GM08714 (cell line): ENCODE data around the gene PAPOLB.

Experiments used
- H3K4me3 ChIP-seq: fragments of 200-500 bp; sonication (Bioruptor generic); 2 replicates; pipeline ENCODE4 v1.5.1; 2014; ENCODE audit warnings: mild to moderate bottlenecking, low read length, inconsistent platforms
- ZNF274 ChIP-seq: IDR thresholded peaks from 2 replicates; pipeline ENCODE4 v1.6.1; 2012; ENCODE audit warnings: mild to moderate bottlenecking, low read depth, low read length

The PAPOLB gene

DNA sequence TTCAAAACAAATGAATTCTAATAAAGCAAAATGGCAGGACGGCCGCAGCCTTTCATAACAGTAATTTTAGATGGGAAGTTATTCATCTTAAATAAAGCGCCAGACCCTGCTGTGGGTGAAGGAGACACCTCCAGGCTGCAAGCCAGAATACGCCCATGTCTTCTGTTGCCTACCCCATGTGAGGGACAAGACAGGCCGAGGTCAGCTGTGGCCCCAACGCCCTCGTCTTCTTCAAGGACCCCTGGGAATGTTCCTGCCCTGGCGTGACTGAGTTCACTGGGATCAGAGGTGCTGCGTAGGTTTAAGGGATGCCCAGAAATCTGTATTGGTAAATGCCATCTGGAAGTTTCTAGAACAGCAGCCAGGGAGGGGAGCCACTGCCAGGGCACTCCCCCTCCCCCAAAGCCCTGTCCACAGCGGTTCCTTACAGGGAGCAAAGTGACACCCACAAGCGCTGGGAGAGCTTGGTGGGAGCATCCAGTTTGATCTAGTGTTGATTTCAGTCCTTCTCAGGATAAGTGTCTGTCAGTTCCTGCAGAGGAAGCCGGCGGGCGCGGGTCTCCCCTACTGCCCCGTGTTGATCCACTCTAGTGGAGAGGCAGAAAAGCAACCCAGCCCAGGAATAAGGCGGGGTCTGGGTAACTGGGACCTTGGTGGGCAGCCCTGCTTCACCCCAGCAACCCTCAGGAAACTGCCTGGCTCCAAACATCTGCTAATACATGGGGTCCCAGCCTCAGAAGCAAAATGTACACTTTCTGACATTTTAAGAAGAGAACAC lies 20.6 kb downstream of the PAPOLB start:
- no peak overlapping the region for H3K4me3 ChIP-seq
- no peak for TF ChIP-seq ZNF274

DNA sequence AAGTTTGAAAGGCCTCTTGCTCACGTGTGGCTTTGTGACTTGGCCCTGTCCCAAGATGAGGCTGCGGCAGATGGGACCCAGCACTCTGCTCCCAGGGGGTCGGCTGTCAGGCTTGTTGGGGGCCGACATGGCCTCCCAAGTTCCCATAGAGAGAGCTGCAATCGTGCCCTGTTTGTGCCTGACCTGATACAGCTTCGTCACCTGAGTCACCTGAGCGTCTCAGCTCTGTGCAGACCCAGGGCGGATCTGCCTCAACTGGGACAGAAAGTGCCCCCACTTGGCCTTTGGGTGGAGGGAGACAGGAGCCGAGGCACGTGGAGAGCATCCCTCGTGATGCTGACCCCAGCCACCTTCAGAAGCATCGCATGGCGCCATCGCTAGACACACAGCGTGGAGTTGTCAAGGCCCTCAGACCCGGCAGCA lies 21.7 kb downstream of the PAPOLB start:
- TF ChIP-seq ZNF274 = no peak
- no peak overlapping the region for H3K4me3 ChIP-seq

DNA sequence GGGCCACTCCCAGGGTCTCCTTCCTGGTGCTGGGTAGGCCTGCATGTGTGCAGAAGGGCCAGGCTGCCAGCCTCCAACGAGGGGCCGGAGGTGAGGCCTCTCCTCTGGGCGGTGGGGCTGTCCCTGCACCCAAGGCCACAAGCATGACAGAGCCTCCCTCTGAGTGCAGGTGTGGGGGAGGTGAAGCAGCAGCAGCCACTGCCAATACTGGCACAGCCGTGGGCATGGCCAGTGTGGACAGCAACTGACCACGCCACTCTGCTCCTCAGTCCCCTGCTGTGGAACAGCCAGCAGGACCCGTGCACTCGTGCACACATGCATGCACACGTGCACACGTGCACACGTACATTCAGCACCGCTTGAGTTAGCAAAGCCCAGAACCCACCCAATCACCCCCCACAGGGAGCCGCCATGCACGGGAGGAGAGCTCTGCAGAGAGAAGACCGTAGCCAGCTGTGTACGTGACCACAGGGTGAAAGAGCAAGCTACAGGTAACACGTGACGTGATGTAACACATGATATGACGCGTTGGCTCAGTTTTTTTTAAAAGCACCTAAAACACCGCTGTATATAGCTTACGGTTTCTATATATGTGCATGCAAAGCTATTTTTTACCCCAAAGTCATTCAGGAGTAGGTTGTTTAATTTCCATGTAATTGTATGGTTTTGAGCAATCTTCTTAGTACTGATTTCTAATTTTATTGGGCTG lies 23.1 kb downstream of the PAPOLB start:
- no peak for TF ChIP-seq ZNF274
- no peak overlapping the region for H3K4me3 ChIP-seq

DNA sequence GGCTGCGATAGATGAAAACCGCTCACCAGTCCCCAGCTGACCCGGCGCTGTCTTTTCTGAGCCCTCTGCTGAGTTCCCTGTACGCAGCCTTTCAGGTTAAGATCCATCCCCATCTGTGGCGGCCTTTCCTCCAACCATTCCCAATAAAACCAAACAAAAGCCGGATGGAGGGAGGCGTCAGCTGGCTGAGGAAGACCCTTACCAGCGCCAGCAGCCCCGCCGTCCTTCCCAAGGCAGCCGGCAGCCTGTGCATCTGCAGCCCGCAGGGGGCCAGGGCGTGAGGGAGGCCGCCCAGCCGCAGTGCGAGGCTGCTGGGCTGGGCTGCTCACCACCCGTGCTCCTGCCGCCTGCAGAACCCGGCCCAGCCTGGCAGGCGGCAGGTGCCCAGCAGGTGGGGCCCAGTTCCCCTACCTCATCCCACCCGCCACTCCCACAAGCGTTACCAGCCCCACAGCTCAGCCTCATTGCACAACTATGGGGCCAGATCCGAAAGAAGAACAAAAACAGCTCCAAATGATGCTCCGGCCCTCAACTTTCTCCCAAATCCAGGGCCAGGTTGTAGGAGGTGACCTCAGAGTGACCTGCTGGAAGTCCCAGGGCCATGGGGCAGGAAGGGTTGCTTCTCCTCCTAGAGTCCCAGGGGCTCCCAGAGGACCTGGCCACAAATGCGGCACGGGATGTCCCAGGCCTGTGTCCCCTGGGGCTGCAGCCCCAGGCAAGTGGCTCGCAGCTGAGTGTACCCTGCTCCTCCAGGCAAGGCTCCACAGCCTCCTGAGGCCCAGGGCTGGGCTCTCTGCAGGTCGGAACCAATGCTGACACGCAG lies 23.8 kb downstream of the PAPOLB start:
- no peak for TF ChIP-seq ZNF274
- no peak overlapping the region for H3K4me3 ChIP-seq

DNA sequence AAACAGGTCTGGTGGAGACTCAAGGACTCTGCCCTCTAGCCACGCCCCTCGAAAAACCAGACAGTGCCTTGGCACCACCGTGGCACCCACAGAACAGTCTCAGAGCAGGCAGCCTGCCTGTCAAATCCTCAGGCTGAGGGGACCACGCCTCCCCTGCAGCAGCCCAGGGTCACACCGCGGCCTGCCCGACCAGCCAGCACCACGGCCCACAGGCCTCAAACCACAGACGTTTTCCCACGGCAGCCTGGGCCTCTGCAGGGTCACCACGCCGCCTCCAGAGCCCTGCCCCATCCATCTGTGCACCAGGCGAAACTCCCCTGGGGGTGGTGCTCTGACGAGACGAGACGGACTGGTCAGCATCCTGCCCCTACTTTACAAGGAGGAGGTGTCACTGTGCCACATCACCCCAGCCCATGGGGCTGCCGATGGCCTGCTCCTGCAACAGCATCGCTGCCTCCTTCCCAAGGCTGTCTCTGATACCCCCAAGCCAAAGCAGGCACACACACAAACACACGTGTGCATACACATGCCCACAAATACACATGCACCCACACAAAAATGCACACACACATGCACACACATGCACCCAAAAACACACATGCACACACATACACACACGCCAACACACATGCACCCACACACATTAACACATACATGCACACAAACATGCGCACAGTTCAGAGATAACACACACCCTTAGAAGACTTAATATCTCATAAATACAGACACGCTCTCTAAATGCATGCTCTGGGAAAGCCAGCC lies 24.6 kb downstream of the PAPOLB start:
- H3K4me3 ChIP-seq = no peak overlapping the region
- TF ChIP-seq ZNF274 = no peak

DNA sequence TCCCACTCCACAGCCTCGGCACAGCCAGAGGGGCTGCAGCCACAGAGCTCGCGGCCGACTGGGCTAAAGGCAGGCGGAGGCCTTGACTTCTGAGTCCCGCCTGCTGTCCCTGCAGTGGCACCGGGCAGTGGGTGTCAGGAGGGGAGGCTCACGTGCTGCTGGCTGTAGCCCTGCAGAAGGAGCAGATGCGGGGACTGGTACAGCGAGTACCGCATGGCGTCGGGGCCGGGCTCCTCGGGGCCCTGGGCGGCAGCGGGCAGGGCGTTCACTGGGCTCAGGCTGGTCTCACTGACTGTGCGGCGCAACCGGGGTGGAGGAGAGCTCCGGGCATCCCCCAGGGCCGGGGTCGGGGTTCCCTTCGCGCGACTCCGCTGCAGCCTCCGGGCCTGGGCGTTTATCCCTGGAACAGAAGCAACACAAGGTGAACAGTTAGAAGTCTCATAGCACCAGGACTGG lies 25.6 kb downstream of the PAPOLB start:
- TF ChIP-seq ZNF274 = no peak
- H3K4me3 ChIP-seq = no peak overlapping the region

DNA sequence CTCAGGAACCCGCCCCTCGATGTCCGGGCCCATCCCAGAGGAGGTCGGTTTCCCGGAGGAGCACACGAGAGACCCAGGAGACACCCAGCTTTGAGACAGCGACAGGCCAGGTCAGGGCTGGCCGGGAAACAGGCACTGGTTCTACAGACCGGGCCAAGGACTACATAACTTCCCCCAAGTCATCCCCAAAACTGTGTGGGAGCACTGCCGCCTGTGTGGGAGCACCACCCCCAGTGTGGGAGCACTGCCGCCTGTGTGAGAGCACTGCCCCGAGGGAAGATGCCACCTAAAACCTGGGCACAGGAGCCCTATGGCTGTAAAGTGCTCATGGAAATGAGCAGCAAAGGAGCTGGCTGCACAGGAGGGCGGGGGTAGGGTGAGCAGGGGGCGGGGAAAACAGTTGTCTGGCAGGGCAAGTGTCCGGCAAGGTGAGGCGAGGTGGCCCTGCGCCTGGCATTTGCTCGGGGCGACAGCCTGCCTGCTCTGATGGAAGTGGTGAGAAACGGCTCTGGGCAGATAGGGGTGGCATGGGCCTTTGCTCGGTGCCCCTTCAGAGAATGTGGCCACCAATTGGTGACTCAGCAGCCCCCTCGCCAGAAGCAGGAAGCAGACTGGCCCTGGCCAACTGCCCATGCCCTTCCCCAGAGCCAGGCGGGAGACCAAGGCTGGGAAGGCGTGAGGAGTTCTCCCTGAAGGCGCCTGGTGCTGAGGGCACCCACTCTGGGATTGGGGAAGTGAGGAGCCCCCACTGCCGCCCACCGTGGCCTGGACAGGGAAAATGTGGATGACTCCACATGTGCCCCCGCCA lies 26.2 kb downstream of the PAPOLB start:
- H3K4me3 ChIP-seq = no peak overlapping the region
- TF ChIP-seq ZNF274 = no peak

DNA sequence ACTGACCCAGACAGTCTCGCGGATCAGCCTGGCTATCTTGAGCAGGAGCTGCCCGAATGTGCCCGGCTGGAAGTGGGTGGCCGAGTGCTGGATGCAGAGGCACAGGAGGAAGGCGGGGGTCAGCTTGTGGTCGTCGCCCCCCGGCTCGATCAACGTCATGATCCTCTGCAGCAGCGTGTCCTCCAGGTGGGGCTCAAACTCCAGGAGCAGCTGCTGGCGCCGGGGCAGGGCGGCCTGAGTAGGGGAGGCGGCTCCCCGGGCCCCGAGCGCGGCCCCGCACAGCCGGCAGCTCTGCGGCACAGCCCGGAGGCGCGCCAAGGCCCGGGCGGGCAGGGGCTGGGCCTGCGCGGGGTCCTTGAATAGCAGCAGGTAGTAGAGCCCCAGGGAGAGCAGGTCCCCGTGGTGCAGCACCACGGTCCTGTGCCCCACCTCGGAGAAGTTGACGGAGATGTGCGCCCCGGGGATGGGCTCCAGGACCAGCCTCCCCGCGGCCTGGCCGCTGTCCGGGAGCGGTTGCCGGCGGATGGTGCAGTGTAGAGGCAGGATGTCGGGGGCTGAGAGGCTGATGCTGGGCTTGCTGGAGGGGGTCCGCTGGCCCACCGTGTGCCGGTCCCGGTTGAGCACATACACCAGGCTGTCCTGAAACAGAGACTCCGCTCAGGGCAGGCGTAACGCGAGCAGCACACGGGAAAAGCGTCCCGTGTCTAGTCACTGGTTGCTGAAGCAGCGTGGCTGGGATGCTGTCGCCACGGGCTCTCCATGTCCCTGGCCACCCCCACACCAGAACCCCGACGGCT lies 27.0 kb downstream of the PAPOLB start:
- no peak for TF ChIP-seq ZNF274
- H3K4me3 ChIP-seq = no peak overlapping the region

DNA sequence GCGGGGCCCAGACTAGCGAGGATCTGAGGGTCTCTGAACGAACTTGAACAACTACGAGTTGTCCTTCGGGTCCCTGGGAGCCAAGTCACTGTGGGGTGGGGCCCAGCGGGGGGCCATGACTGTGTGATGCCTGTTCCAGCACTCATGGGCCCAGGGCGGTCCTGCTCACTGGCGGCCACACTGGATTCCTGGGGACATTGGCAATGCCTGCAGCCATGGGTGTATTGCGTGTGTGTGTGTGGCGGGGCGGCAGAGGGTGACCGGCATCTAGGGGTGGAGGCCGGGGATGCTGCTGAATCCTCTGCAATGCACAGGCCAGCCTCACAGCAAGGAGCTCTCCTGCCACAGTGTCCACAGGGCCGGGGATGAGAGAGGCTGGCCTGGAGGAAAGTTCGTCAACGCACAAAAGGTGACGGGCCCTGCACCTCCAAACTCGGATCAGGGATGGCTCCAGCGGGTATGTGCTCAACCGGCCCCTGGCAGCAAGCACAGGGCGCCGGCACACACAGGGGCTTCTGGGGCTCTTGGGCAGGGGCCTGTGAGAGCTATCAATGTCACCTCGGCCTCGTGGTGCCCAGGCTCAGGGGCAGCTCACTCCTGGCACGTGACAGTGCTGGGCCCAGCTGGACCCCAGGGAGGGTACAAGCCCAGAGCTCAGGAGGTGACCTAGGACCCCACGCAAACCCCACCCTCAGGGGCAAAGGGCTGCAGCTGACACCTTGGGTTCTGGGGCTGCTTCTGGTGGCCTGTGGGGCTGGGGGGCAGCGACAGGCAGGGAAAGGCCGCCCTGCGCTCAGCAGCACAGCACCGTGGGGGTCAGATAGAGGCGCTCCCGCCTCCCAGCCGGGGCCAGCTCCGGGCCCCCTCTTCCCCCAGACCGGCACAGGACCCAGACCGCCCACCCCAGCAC lies 27.9 kb downstream of the PAPOLB start:
- no peak overlapping the region for H3K4me3 ChIP-seq
- no peak for TF ChIP-seq ZNF274

DNA sequence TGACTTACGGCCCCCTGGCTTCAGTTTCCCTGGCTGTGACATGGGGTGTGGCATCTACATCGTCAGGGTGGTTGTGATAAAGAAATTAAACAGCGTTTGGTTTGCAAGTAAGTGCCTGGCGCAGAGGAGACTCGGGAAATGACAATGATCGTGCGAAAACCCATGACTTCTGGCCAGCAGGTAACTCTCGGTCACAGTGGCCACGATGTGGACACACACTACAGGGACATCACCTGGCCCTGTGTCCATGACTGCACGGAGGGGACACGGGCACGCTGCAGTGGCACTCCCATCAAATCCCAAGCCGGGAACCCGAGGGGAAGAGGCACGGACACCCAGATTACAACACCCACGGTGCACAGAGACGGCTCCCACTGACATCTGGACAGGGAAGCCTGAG lies 28.7 kb downstream of the PAPOLB start:
- H3K4me3 ChIP-seq = no peak overlapping the region
- TF ChIP-seq ZNF274 = no peak

DNA sequence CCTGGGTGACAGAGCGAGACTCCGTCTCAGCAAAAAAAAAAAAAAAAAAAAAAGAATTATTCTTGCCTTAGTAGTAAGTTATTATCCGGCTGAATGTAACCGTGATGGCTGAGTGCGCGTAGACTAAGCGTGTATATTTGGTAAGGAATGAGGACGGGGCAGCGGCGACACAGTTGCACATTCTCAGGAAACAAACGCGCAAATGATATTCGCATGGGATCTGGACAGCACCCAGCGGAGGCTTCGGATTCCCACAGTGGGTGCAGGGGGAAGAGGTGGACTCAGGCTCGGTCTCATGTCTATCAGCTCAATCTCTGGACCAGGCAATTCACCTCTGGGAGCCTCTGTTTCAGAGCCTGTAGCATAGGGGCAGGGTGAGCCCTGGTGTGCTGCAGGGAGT lies 29.1 kb downstream of the PAPOLB start:
- TF ChIP-seq ZNF274 = no peak
- H3K4me3 ChIP-seq = no peak overlapping the region
